HL-60 (cell line): ENCODE measurements around the gene CYP21A2.

Experiments used
- DNase-seq, 2 experiments: peaks; one replicate each; pipeline ENCODE4 v3.0.0-alpha.2; 2010 to 2020; ENCODE audit warnings: low read depth in 1 of 2, low spot score in 1 of 2
- H3K27ac ChIP-seq: fragments of 250-450 bp; sonication (Bioruptor Pico); replicated peaks from 2 replicates; pipeline ENCODE4 v1.5.1; 2020; ENCODE audit warnings: mild to moderate bottlenecking, moderate library complexity
- H3K27me3 ChIP-seq: fragments of 250-450 bp; sonication (Bioruptor Pico); 2 replicates; pipeline ENCODE4 v1.5.1; 2021; ENCODE audit warnings: mild to moderate bottlenecking, moderate library complexity; ENCODE audit not compliant: insufficient read depth, poor library complexity, severe bottlenecking
- H3K4me3 ChIP-seq: replicated peaks from 2 replicates; pipeline ENCODE4 v1.5.1; 2011; ENCODE audit warnings: mild to moderate bottlenecking, control low read depth, low read length; ENCODE audit not compliant: insufficient read depth
- GABPA ChIP-seq: IDR thresholded peaks from 2 replicates; pipeline ENCODE4 v1.6.1; 2012; ENCODE audit warnings: low read depth
- POLR2AphosphoS5 ChIP-seq: IDR thresholded peaks from 2 replicates; pipeline ENCODE4 v1.6.1; 2012; ENCODE audit warnings: low read depth
- SPI1 ChIP-seq: IDR thresholded peaks from 2 replicates; pipeline ENCODE4 v1.6.1; 2012; ENCODE audit warnings: low read depth, mild to moderate bottlenecking, borderline replicate concordance
- TF ChIP-seq, protein P1 (sequence below): IDR thresholded peaks from 2 replicates; pipeline ENCODE4 v1.6.1; 2012; ENCODE audit warnings: low read depth; ENCODE audit not compliant: insufficient replicate concordance
- TF ChIP-seq, protein P2 (sequence below): IDR thresholded peaks from one replicate; pipeline ENCODE4 v1.5.1; 2011; ENCODE audit warnings: low read length, control low read depth, inconsistent platforms; ENCODE audit not compliant: insufficient read depth

The CYP21A2 gene

DNA sequence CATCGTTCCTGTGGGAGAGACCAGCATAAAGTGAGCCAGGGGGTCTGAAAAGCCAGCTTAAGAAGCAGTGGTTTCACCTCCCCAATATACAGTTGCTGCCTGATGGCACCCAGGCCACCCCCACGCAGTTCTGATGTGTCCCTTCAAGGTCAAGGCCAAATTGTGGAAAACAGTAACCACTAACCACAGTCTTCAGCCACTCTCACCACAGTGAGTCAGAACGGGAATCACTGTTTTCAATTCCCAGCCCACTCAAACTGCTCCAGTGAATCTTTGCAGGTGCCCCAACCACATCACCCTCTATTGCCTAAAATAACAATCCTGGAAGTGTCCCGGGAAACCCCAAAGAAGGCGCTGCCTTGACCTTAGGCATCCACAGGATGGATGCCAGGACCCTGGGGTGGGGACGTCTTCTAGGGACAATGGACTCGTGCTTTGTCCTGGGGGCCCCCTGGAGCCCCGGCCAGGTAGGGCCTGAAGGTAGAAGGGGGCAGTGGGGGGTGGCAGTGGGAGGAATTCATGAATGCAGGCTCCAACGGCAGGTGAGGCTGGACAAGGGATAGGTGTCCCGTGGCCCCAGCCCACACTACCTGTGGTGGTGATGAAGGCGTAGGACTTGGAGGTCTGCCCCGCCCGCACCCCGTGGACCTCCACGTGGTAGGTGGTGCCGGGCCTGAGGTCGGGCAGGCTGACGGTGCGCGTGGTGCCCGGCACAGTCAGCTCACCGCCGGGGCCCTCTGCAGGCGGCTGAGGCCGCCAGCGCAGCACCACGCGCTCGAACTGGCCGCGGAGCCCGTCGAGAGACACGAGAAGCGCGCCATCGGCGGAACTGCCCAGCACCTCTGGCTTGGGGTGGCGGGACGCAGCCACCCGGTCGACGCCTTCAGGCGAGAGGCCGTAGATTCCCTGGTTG, 48.7 kb downstream of the CYP21A2 start:
- TF ChIP-seq GABPA (no peak), POLR2AphosphoS5 (no peak), SPI1 (no peak)
- TF ChIP-seq, protein P1, sequence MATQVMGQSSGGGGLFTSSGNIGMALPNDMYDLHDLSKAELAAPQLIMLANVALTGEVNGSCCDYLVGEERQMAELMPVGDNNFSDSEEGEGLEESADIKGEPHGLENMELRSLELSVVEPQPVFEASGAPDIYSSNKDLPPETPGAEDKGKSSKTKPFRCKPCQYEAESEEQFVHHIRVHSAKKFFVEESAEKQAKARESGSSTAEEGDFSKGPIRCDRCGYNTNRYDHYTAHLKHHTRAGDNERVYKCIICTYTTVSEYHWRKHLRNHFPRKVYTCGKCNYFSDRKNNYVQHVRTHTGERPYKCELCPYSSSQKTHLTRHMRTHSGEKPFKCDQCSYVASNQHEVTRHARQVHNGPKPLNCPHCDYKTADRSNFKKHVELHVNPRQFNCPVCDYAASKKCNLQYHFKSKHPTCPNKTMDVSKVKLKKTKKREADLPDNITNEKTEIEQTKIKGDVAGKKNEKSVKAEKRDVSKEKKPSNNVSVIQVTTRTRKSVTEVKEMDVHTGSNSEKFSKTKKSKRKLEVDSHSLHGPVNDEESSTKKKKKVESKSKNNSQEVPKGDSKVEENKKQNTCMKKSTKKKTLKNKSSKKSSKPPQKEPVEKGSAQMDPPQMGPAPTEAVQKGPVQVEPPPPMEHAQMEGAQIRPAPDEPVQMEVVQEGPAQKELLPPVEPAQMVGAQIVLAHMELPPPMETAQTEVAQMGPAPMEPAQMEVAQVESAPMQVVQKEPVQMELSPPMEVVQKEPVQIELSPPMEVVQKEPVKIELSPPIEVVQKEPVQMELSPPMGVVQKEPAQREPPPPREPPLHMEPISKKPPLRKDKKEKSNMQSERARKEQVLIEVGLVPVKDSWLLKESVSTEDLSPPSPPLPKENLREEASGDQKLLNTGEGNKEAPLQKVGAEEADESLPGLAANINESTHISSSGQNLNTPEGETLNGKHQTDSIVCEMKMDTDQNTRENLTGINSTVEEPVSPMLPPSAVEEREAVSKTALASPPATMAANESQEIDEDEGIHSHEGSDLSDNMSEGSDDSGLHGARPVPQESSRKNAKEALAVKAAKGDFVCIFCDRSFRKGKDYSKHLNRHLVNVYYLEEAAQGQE: no peak
- TF ChIP-seq, protein P2, sequence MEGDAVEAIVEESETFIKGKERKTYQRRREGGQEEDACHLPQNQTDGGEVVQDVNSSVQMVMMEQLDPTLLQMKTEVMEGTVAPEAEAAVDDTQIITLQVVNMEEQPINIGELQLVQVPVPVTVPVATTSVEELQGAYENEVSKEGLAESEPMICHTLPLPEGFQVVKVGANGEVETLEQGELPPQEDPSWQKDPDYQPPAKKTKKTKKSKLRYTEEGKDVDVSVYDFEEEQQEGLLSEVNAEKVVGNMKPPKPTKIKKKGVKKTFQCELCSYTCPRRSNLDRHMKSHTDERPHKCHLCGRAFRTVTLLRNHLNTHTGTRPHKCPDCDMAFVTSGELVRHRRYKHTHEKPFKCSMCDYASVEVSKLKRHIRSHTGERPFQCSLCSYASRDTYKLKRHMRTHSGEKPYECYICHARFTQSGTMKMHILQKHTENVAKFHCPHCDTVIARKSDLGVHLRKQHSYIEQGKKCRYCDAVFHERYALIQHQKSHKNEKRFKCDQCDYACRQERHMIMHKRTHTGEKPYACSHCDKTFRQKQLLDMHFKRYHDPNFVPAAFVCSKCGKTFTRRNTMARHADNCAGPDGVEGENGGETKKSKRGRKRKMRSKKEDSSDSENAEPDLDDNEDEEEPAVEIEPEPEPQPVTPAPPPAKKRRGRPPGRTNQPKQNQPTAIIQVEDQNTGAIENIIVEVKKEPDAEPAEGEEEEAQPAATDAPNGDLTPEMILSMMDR: no peak
- Histone ChIP-seq H3K27me3 (peaks cover 34% of the 10 kb centered on the region), H3K4me3 (no peak overlapping the region), H3K27ac (no peak overlapping the region)
- DNase-seq: peak in 1 of 2 experiments; percentile 33

DNA sequence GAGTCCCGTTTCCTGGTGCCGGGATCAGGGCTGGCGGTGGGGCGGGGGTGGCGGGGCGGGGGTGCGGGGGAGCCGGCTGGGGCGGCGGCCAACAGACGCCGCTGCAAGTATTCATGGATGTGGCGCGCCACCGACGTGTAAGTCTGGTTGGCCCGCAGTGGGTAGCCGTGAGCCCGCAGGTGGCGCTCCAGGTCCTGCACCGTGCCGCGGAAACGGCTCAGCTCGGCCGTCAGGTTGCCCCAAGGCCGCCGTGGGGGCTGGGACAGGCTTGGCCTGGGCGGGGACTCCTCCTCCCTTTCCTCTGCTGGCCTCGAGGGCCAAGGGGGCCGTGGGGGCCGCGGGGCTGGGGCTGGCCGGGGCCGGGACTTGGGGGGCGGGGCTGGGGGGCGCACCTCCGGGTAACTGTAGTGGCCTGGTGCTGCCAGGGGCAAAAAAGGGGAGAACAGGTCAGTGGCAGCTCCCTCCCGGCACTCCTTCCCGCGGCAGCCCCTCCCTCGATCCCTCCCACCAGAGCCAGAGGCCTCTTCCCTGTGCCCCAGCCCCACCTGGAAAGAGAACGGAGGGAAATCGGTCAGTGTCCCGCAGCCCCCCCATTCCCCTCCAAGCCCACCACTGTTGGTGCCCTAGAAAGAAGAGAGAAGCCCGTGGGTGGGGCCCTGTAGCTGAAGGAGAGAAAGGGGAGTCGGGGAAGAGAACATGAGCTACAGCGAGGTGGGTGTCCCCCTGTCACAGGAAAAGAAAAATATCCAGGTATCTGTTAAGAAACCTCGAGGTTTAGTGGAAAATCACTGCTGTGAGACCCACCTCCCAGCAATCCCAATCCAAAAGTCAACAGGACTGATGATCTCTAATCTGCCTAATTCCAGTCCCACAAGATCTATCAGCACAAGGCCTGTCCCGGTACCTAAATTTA, 49.6 kb downstream of the CYP21A2 start:
- Histone ChIP-seq H3K4me3 (no peak overlapping the region), H3K27me3 (peaks cover 34% of the 10 kb centered on the region), H3K27ac (no peak overlapping the region)
- peak; percentile 35 to 64 for DNase-seq
- TF ChIP-seq, protein P1: no peak
- TF ChIP-seq POLR2AphosphoS5 (no peak), GABPA (no peak), SPI1 (no peak)
- TF ChIP-seq, protein P2: no peak

DNA sequence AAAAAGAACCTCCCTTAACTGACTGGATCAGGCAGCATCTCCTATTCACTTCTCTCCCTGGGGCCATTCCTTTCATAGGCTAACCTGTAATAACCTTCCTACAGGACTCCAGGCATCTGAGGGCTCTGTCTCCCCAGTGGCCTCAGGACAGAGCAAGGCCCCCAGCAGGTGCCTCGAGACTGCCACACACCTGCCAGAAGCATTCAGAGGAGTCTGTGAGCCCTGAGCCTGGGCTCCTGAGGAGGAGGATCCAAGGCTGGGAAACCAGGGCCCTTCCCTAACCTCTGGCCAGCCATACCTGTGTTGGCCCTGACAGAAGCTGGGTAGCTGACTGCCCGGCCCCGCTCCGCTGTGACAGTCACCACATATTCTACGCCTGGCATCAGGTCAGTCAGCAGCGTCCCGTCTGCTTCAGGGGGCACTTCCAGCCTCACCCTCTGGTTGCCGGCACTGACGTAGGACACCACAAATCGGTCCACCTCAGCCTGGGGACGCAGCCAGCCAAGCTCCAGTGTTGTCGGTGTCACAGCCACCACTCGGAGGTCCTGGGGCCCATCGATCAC, 50.4 kb downstream of the CYP21A2 start:
- H3K4me3 ChIP-seq: no peak overlapping the region
- peaks cover 32% of the 10 kb centered on the region for H3K27me3 ChIP-seq
- no peak for TF ChIP-seq POLR2AphosphoS5
- TF ChIP-seq SPI1: no peak
- no peak for TF ChIP-seq GABPA
- TF ChIP-seq, protein P1: no peak
- TF ChIP-seq, protein P2: no peak
- no peak for DNase-seq
- no peak overlapping the region for H3K27ac ChIP-seq
